Upper lobe of left lung (tissue), 6 donors: Measurements from ENCODE around the gene OSBPL3. TPM values are rescaled to one million over a fixed set of nuclear protein-coding genes. Genes with fewer than 3 reads are reported as not detected.

Source experiments
- ATAC-seq, 2 donors: fragments of 200-7000 bp; cut with Tn5 transposase; one replicate each; pipeline ENCODE4 v1.9.1; 2022; ENCODE audit warnings: mild to moderate bottlenecking in 2 of 2, moderate library complexity in 2 of 2; ENCODE audit not compliant: low FRiP score in 2 of 2
- DNase-seq, 2 donors: peaks; one replicate each; pipeline ENCODE4 v3.0.0-alpha.2; 2019 to 2020
- H3K27ac ChIP-seq, 4 donors: fragments of 200-600 bp; sonication (generic); one replicate each; pipeline ENCODE4 v1.5.1; 2016 to 2019
- H3K27me3 ChIP-seq, 4 donors: fragments of 200-600 bp; sonication (generic); one replicate each; pipeline ENCODE4 v1.5.1; 2017 to 2019
- H3K36me3 ChIP-seq, 4 donors: fragments of 200-600 bp; sonication (generic); one replicate each; pipeline ENCODE4 v1.5.1; 2016 to 2019
- H3K4me1 ChIP-seq, 4 donors: fragments of 200-600 bp; sonication (generic); one replicate each; pipeline ENCODE4 v1.5.1; 2018 to 2019
- H3K4me3 ChIP-seq, 4 donors: fragments of 200-600 bp; sonication (generic); one replicate each; pipeline ENCODE4 v1.5.1; 2017 to 2019; ENCODE audit warnings: mild to moderate bottlenecking in 2 of 4, moderate library complexity in 1 of 4
- H3K9me3 ChIP-seq, 4 donors: fragments of 200-600 bp; sonication (generic); one replicate each; pipeline ENCODE4 v1.5.1; 2018 to 2019
- CTCF ChIP-seq, 6 experiments: fragments of 450-650 bp in 4 of 6; fragments of 200-600 bp in 2 of 6; sonication (generic) in 2 of 6; IDR thresholded peaks; one replicate each; pipeline ENCODE4 v1.5.1; 2016 to 2019; ENCODE audit warnings: antibody characterized with exemption in 6 of 6
- EP300 ChIP-seq, 4 donors: sonication (generic); formaldehyde crosslinking; IDR thresholded peaks; one replicate each; pipeline ENCODE4 v1.5.1; 2017; ENCODE audit warnings: antibody characterized with exemption in 4 of 4, control low read depth in 2 of 4
- POLR2A ChIP-seq, 4 donors: fragments of 450-650 bp; IDR thresholded peaks; one replicate each; pipeline ENCODE4 v1.5.1; 2016 to 2017; ENCODE audit warnings: antibody characterized with exemption in 4 of 4, mild to moderate bottlenecking in 2 of 4
- POLR2AphosphoS5 ChIP-seq, 2 donors: sonication (generic); formaldehyde crosslinking; IDR thresholded peaks; one replicate each; pipeline ENCODE4 v1.5.1; 2017; ENCODE audit warnings: antibody characterized with exemption in 2 of 2
- WGBS, 2 donors: methylation state at CpG; one replicate each; pipeline ENCODE4 v1.1.5; 2017 to 2018; 5-methylcytosine and 5-hydroxymethylcytosine counted together
- total RNA-seq, 6 donors: library from RNA; depleted of rRNA in 4 of 6; stranded (reverse); fragments of >200 nt in 4 of 6; gene quantifications; one replicate each; pipeline versions ENCODE4 v1.1.0 to v1.2.1, GENCODE V29; 2016 to 2021
- donor health status: DM: no; HTN: no; CAD: no; lungs with moderate emphysema.
- donor health status: DM: no; HTN: yes; CAD: no; lungs with severe emphysema.

OSBPL3 gene
- total RNA-seq, 6 donors from 2014 or later = 17.5 to 55.5 (median 21.7) TPM

- 65 to 81% methylated on average over 3 of the region's 3 CpGs for WGBS, 2 donors
- no peak for DNase-seq
- TF ChIP-seq CTCF (IDR thresholded peaks at IDR 0.05) (no peak), EP300 (IDR thresholded peaks at IDR 0.05) (no peak), POLR2A (IDR thresholded peaks at IDR 0.05) (no peak), POLR2AphosphoS5 (IDR thresholded peaks at IDR 0.05) (no peak)
- Histone ChIP-seq H3K36me3 (peaks cover 0 to 2% (median 0%) of the 10 kb centered on the region in 4 donors), H3K9me3 (no peaks in the 10 kb centered on the region), H3K4me1 (peaks cover 15 to 45% (median 32%) of the 10 kb centered on the region in 4 donors), H3K4me3 (no peak overlapping the region), H3K27ac (peak overlapping the region in 1 of 4 donors; percentile 10), H3K27me3 (no peaks in the 10 kb centered on the region)
- no peak for ATAC-seq
These were observed 155.1 kb downstream of the OSBPL3 start for GRCh38 chr7:24824896-24825295.

GRCh38 chr7:24824400-24824799, 155.6 kb downstream of the OSBPL3 start:
- Histone ChIP-seq H3K27ac (no peak overlapping the region), H3K9me3 (no peaks in the 10 kb centered on the region), H3K27me3 (no peaks in the 10 kb centered on the region), H3K36me3 (no peaks in the 10 kb centered on the region), H3K4me1 (peaks cover 15 to 45% (median 32%) of the 10 kb centered on the region in 4 donors), H3K4me3 (no peak overlapping the region)
- ATAC-seq (no peak), DNase-seq (no peak)
- TF ChIP-seq POLR2AphosphoS5 (IDR thresholded peaks at IDR 0.05) (no peak), POLR2A (IDR thresholded peaks at IDR 0.05) (no peak), CTCF (IDR thresholded peaks at IDR 0.05) (no peak), EP300 (IDR thresholded peaks at IDR 0.05) (no peak)
- 75 to 77% methylated on average over 3 of the region's 3 CpGs for WGBS, 2 donors

DNA sequence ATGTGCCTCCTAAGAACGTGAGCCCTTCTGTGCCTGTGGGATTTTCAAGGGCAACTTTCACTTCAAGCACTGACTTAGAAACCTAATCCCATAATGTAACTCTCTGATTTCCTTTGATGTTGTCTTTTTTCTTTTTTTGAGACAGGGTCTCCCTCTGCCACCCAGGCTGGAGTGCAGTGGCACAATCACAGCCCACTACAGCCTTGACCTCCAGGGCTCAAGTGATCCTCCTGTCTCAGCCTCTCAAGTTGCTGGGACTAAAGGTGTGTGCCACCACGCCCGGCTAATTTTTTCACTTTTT, 158.3 kb downstream of the OSBPL3 start:
- Histone ChIP-seq H3K36me3 (no peaks in the 10 kb centered on the region), H3K9me3 (no peaks in the 10 kb centered on the region), H3K4me1 (peaks cover 15 to 37% (median 32%) of the 10 kb centered on the region in 4 donors), H3K27ac (peak overlapping the region; percentile 45 to 74 (median 62)), H3K4me3 (no peak overlapping the region), H3K27me3 (no peaks in the 10 kb centered on the region)
- TF ChIP-seq POLR2A (IDR thresholded peaks at IDR 0.05) (no peak), POLR2AphosphoS5 (IDR thresholded peaks at IDR 0.05) (no peak), EP300 (IDR thresholded peaks at IDR 0.05) (no peak), CTCF (IDR thresholded peaks at IDR 0.05) (no peak)
- DNase-seq (no peak), ATAC-seq (no peak)
- 77 to 83% methylated on average over 3 of the region's 3 CpGs for WGBS, 2 donors

DNA sequence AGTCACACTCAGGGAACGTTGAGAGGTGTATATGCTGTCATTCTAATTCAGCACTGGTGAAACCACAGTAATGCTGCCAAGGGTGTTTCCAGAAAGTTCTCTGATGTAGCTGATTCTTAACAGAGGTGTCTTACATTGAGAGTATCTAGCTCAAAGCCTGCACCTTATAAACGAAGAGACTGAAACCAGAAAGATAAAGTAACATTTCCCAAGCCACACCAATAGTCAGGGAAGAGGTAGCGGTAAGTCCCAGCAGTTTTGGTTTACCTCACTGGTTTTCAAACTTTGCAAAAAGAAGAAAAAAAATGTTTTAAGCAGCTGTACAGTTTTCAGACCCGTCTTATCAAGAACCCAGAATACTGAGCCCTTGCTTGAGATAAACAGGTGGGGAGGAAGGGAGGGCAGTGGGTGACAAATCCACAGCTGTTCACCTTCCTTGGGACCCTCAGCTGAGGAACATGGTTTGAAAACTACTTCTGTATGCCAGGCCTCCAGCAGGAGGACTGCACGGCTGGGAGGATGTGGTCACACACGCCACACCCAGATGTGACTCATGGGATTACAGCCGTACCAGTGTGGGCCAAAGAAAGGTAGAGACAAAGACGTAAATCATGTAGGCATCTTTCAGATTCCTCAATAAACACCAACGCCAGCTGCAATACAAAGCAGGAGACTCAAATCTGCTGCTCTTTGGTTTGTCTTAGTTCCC, 158.8 kb downstream of the OSBPL3 start:
- Histone ChIP-seq H3K27me3 (no peaks in the 10 kb centered on the region), H3K4me1 (peaks cover 12 to 32% (median 28%) of the 10 kb centered on the region in 4 donors), H3K27ac (peak overlapping the region; percentile 45 to 74 (median 62)), H3K4me3 (no peak overlapping the region), H3K9me3 (no peaks in the 10 kb centered on the region), H3K36me3 (no peaks in the 10 kb centered on the region)
- peak; percentile 6 to 53 for TF ChIP-seq POLR2AphosphoS5 (IDR thresholded peaks at IDR 0.05)
- TF ChIP-seq EP300 (IDR thresholded peaks at IDR 0.05) = peak in 1 of 4 donors; percentile 76
- peak in 1 of 4 donors; percentile 36 for TF ChIP-seq POLR2A (IDR thresholded peaks at IDR 0.05)
- peak in 4 of 6 experiments; percentile 11 to 48 (median 38) for TF ChIP-seq CTCF (IDR thresholded peaks at IDR 0.05)
- DNase-seq (peak in 1 of 2 donors; percentile 79), ATAC-seq (peak; percentile 81 to 86)
- 36 to 40% methylated on average over 9 of the region's 9 CpGs for WGBS, 2 donors

- peak overlapping the region in 3 of 4 donors; percentile 61 to 74 (median 63) for H3K27ac ChIP-seq
- H3K4me3 ChIP-seq = no peak overlapping the region
- no peaks in the 10 kb centered on the region for H3K27me3 ChIP-seq
- H3K9me3 ChIP-seq = no peaks in the 10 kb centered on the region
- H3K4me1 ChIP-seq = peaks cover 7 to 27% (median 23%) of the 10 kb centered on the region in 4 donors
- peaks cover 0 to 3% (median 0%) of the 10 kb centered on the region in 4 donors for H3K36me3 ChIP-seq
- no peak for ATAC-seq
- no peak for TF ChIP-seq EP300 (IDR thresholded peaks at IDR 0.05)
- no peak for TF ChIP-seq POLR2A (IDR thresholded peaks at IDR 0.05)
- no peak for TF ChIP-seq CTCF (IDR thresholded peaks at IDR 0.05)
- no peak for TF ChIP-seq POLR2AphosphoS5 (IDR thresholded peaks at IDR 0.05)
- DNase-seq = no peak
These were observed 159.3 kb downstream of the OSBPL3 start for GRCh38 chr7:24820730-24821044.
